ENCODE results near the gene CRYBB2.

CRYBB2 gene

DNA sequence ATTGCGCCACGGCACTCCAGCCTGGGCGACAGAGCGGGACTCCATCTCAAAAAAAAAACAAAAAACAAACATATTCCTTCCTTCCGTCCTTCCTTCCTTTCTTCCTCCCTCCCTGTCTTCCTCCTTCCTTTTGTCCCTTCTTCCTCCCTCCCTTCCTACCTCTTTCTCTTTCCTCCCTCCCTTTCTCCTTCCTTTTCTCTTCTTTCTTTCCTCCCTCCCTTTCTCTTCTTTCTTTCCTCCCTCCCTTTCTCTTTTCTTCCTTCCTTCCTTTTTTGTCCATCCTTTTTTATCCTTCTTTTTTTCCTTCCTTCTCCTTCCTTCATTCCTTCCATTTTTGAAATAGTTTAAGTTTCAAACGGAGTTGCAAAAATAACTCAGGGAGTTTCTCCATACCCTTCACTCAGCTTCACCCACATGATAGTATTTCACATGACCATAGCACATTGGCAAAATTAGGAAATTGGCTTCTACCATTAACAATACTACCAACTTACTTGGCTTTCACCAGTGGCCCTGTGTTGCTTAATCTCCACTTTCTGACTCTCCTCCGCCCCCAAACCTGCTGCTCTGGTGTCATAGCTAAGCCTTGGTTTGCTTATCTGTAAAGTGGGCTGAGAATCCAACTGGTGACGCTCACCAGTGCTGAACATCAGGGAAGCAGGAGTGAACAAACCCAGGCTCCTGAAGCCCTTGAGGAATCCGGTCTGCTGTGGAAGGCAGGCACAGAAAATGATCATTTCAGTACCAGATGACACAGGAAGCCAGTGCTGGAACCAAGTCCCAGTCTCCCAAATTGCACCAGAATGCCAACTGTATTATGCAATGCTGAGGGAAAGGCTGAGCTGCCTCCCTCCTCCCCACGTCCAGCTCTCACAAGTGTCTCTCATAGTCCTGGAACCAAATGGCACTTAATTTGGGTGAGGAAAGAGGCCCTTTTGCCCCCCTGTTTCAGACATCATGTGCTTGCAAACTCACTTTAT is 37.0 kb upstream of the CRYBB2 start:
- Histone ChIP-seq H3K4me1 (ENCODE audit: control insufficient read depth, insufficient read depth, low read length) (no peaks in the 10 kb centered on the region), H3K4me3 (ENCODE audit: low read length) (no peak overlapping the region), H3K9me3 (ENCODE audit: control insufficient read depth, low read length) (no peaks in the 10 kb centered on the region), H3K9ac (ENCODE audit: low read length) (no peak overlapping the region), H3K36me3 (ENCODE audit: control insufficient read depth, insufficient read depth, low read length) (peaks cover 9% of the 10 kb centered on the region), H3K27me3 (ENCODE audit: control insufficient read depth, insufficient read depth, low read length) (no peaks in the 10 kb centered on the region)

DNA sequence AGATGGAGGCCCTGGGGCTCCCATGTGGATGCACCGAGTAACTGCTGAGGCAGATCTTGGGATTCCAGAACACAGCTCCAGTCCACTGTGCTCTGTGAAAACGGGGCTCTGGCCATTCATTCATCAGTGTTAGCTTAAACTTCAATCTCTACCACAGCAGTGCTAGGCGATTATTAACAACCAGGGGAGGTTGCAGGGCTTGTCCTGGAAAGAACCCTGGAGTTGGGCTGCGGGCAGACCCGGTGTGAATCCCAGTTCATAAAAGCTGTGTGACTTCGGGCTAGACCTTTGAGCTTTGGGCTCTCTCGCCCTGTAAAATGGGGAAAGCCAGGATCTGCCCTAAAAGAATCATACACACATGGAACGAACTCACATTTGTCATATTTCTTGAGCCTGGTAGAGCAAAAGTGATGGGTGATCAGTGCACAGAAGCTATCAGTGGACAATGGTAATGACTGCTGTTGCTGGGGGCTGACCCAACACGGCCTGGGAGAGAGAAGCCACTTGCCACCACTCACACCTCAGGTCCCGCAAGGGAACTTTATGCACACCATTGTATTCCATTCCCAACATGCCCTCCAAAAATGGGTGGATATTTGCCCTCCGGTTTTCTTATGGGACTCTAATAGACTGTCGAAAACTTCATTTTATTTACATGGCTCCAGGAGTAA is 35.4 kb upstream of the CRYBB2 start:
- H3K27me3 ChIP-seq (ENCODE audit: control insufficient read depth, insufficient read depth, low read length) = no peaks in the 10 kb centered on the region
- H3K4me1 ChIP-seq (ENCODE audit: control insufficient read depth, insufficient read depth, low read length) = no peaks in the 10 kb centered on the region
- no peaks in the 10 kb centered on the region for H3K9me3 ChIP-seq (ENCODE audit: control insufficient read depth, low read length)
- no peak overlapping the region for H3K9ac ChIP-seq (ENCODE audit: low read length)
- peaks cover 9% of the 10 kb centered on the region for H3K36me3 ChIP-seq (ENCODE audit: control insufficient read depth, insufficient read depth, low read length)
- H3K4me3 ChIP-seq (ENCODE audit: low read length) = no peak overlapping the region

DNA sequence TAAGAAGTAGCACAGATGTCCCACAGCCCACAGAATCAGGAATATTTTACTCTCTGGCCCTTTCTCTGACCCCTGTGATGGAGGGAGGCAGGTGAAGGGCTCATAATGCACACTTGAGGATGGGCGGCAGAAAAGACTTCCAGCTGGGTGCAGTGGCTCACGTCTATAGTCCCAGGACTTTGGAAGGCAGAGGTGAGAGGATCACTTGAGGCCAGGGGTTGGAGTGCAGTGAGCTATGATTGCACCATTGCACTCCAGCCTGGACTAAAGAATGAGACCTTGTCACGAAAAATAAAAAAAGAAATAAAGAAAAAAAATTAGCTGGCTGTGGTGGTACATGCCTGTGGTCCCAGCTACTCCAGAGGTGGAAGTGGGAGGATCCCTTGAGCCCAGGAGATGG is 33.3 kb upstream of the CRYBB2 start:
- H3K9me3 ChIP-seq (ENCODE audit: control insufficient read depth, low read length) = no peaks in the 10 kb centered on the region
- no peaks in the 10 kb centered on the region for H3K4me1 ChIP-seq (ENCODE audit: control insufficient read depth, insufficient read depth, low read length)
- no peaks in the 10 kb centered on the region for H3K27me3 ChIP-seq (ENCODE audit: control insufficient read depth, insufficient read depth, low read length)
- H3K36me3 ChIP-seq (ENCODE audit: control insufficient read depth, insufficient read depth, low read length) = peaks cover 9% of the 10 kb centered on the region
- no peak overlapping the region for H3K4me3 ChIP-seq (ENCODE audit: low read length)
- no peak overlapping the region for H3K9ac ChIP-seq (ENCODE audit: low read length)

- Histone ChIP-seq H3K4me3 (ENCODE audit: low read length) (no peak overlapping the region), H3K27me3 (ENCODE audit: control insufficient read depth, insufficient read depth, low read length) (no peaks in the 10 kb centered on the region), H3K36me3 (ENCODE audit: control insufficient read depth, insufficient read depth, low read length) (peaks cover 9% of the 10 kb centered on the region)
Observed at GRCh38 chr22:25187469-25187868, 32.0 kb upstream of the CRYBB2 start.

GRCh38 chr22:25192406-25192805 is 27.0 kb upstream of the CRYBB2 start:
- H3K9me3 ChIP-seq (ENCODE audit: control insufficient read depth, low read length) = no peaks in the 10 kb centered on the region
- peaks cover 5% of the 10 kb centered on the region for H3K36me3 ChIP-seq (ENCODE audit: control insufficient read depth, insufficient read depth, low read length)
- no peaks in the 10 kb centered on the region for H3K4me1 ChIP-seq (ENCODE audit: control insufficient read depth, insufficient read depth, low read length)
- no peak overlapping the region for H3K9ac ChIP-seq (ENCODE audit: low read length)
- no peaks in the 10 kb centered on the region for H3K27me3 ChIP-seq (ENCODE audit: control insufficient read depth, insufficient read depth, low read length)
- H3K4me3 ChIP-seq (ENCODE audit: low read length) = no peak overlapping the region

More at GRCh38 chr22:25187469-25187868, 32.0 kb upstream of the CRYBB2 start:
- H3K9me3 ChIP-seq (ENCODE audit: control insufficient read depth, low read length) = no peaks in the 10 kb centered on the region
- H3K9ac ChIP-seq (ENCODE audit: low read length) = no peak overlapping the region
- H3K4me1 ChIP-seq (ENCODE audit: control insufficient read depth, insufficient read depth, low read length) = no peaks in the 10 kb centered on the region

- no peak overlapping the region for H3K4me3 ChIP-seq (ENCODE audit: low read length)
- no peaks in the 10 kb centered on the region for H3K27me3 ChIP-seq (ENCODE audit: control insufficient read depth, insufficient read depth, low read length)
- no peaks in the 10 kb centered on the region for H3K9me3 ChIP-seq (ENCODE audit: control insufficient read depth, low read length)
- H3K4me1 ChIP-seq (ENCODE audit: control insufficient read depth, insufficient read depth, low read length) = no peaks in the 10 kb centered on the region
- peaks cover 5% of the 10 kb centered on the region for H3K36me3 ChIP-seq (ENCODE audit: control insufficient read depth, insufficient read depth, low read length)
- no peak overlapping the region for H3K9ac ChIP-seq (ENCODE audit: low read length)
Observed at GRCh38 chr22:25193130-25193529, 26.3 kb upstream of the CRYBB2 start.

DNA sequence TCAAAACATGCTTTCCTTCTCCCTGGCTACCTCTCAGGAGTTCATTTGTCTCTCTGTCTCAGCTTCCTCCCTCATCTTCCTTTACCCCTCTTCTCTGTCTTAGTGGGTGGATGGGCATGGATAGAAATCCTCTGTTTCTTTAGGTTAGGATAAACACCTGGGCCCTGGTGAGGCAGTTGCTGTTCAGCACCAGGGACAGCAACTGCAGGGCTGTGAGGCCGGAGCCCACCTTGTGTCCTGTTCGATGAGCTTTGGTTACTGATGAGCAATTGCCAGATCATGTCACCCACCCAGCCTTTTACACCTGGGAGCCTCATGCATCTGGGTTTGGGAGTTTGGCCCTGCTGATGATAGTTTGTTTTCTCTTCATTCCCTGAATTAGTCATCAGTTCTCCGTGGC is 25.9 kb upstream of the CRYBB2 start:
- no peak overlapping the region for H3K9ac ChIP-seq (ENCODE audit: low read length)
- no peaks in the 10 kb centered on the region for H3K4me1 ChIP-seq (ENCODE audit: control insufficient read depth, insufficient read depth, low read length)
- H3K4me3 ChIP-seq (ENCODE audit: low read length) = no peak overlapping the region
- no peaks in the 10 kb centered on the region for H3K9me3 ChIP-seq (ENCODE audit: control insufficient read depth, low read length)
- H3K36me3 ChIP-seq (ENCODE audit: control insufficient read depth, insufficient read depth, low read length) = peaks cover 5% of the 10 kb centered on the region
- H3K27me3 ChIP-seq (ENCODE audit: control insufficient read depth, insufficient read depth, low read length) = no peaks in the 10 kb centered on the region

DNA sequence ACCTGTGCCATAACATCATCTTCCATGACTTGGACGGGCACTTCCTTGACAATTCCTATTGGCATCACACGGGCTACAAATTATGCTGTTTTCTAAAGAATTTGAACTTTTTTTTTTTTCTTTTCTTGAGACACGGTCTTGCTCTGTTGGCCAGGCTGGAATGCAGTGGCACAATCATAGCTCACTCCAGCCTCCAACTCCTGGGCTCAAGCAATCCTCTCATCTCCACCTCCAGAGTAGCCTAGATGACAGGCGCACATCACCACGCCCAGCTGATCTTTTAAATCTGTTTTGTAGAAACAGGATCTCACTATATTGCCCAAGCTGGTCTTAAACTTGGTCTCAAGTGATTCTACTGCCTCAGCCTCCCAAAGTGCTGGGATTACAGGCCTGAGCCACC is 23.1 kb upstream of the CRYBB2 start:
- no peaks in the 10 kb centered on the region for H3K27me3 ChIP-seq (ENCODE audit: control insufficient read depth, insufficient read depth, low read length)
- H3K9ac ChIP-seq (ENCODE audit: low read length) = no peak overlapping the region
- H3K4me3 ChIP-seq (ENCODE audit: low read length) = no peak overlapping the region
- H3K4me1 ChIP-seq (ENCODE audit: control insufficient read depth, insufficient read depth, low read length) = no peaks in the 10 kb centered on the region
- H3K36me3 ChIP-seq (ENCODE audit: control insufficient read depth, insufficient read depth, low read length) = peaks cover 9% of the 10 kb centered on the region
- no peaks in the 10 kb centered on the region for H3K9me3 ChIP-seq (ENCODE audit: control insufficient read depth, low read length)

DNA sequence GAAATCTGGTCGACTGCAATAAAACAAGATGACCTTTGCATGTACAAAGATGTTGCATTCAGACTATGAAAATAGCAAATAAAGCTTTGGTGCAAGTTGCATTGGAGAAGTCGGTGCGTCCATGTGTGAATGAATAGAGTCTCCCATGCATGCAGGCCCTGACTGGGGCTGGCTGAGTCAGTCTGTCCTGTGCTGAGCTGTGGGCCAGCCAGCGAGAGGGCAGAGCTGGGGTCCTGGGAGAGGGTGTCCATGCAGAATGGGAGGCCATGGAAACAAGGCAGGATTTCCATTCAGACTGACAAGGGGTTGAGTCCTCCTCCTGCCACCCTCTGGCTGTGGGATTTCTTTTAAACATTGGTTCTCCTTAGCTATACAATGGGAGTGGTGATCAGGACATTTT is 22.1 kb upstream of the CRYBB2 start:
- H3K4me3 ChIP-seq (ENCODE audit: low read length) = no peak overlapping the region
- no peaks in the 10 kb centered on the region for H3K4me1 ChIP-seq (ENCODE audit: control insufficient read depth, insufficient read depth, low read length)
- no peak overlapping the region for H3K9ac ChIP-seq (ENCODE audit: low read length)
- no peaks in the 10 kb centered on the region for H3K27me3 ChIP-seq (ENCODE audit: control insufficient read depth, insufficient read depth, low read length)
- H3K9me3 ChIP-seq (ENCODE audit: control insufficient read depth, low read length) = no peaks in the 10 kb centered on the region
- H3K36me3 ChIP-seq (ENCODE audit: control insufficient read depth, insufficient read depth, low read length) = peaks cover 12% of the 10 kb centered on the region

DNA sequence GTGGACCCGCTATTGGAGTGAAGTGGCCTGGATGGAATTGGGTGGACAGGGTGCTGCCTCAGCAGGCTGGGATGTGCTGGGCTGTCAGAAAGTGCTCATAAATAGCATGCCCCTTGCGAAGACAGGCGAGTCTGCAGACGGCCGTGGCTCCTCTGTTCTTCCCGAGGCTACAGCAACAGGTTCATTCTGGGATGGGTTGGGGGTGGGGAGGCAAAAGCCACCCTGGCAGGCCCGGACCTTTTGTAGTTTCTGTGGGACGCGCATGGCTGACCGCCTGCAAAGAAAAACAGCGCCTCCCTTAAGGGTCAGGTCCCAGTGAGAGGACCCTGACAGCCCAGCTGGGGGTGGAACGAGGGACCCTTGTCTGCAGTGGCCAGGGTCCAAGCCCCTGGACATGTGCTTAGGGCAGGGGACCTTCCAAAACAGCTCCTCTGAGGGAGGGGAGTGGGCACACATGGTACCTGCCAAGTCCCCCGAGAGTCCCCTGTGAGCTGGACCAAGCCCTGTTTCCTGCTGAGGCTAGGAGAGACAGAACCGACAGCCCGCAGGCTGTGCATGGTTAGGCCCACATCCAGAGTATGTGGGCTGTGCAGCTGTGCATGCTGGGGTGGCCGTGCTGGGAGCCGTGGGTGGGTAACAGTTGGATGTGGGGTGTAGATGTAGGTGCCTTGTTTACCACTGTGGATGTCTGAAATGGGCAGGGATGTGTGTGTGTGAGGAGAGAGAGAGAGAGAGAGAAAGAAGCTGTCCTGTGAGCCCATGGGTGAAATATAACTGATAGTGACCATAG is 19.5 kb upstream of the CRYBB2 start, which contains the start of gene CRYBB3:
CRYBB3 (plus strand) TSS at position 128 of the 790 bp plus-strand sequence. CDS start 1,539 bp downstream, outside the sequence.
- H3K4me1 ChIP-seq (ENCODE audit: control insufficient read depth, insufficient read depth, low read length) = no peaks in the 10 kb centered on the region
- H3K27me3 ChIP-seq (ENCODE audit: control insufficient read depth, insufficient read depth, low read length) = no peaks in the 10 kb centered on the region
- H3K4me3 ChIP-seq (ENCODE audit: low read length) = no peak within 1 kb of the TSS
- no peak within 1 kb of the TSS for H3K9ac ChIP-seq (ENCODE audit: low read length)
- peaks cover 7% of the 10 kb centered on the region for H3K36me3 ChIP-seq (ENCODE audit: control insufficient read depth, insufficient read depth, low read length)
- H3K9me3 ChIP-seq (ENCODE audit: control insufficient read depth, low read length) = no peaks in the 10 kb centered on the region

DNA sequence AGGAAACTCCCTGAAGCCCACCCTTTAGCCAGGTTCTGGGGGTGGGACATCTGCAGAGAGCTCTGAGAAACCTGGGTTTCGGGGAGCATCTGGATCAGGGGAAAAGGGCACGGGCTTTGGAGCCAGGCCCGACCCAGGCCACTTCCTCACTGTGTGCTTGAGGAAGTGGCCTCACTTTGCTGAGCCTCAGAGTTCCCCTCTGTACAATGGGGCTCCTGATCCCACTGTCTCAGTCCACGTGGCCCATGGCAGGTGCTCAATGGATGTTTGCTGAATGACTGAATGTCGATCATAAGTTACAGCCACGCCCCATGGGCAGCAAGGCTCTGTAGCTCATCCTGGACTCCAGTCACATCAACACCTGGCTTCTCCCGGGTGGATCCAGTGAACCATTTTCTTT is 18.5 kb upstream of the CRYBB2 start:
- Histone ChIP-seq H3K27me3 (ENCODE audit: control insufficient read depth, insufficient read depth, low read length) (no peaks in the 10 kb centered on the region), H3K36me3 (ENCODE audit: control insufficient read depth, insufficient read depth, low read length) (peaks cover 7% of the 10 kb centered on the region), H3K9me3 (ENCODE audit: control insufficient read depth, low read length) (no peaks in the 10 kb centered on the region), H3K4me1 (ENCODE audit: control insufficient read depth, insufficient read depth, low read length) (no peaks in the 10 kb centered on the region), H3K4me3 (ENCODE audit: low read length) (no peak overlapping the region), H3K9ac (ENCODE audit: low read length) (no peak overlapping the region)

Data from mucosa of stomach (tissue), 1 donor.